GM19328 (cell line): Measurements from ENCODE around the gene NEK4.
"Not testable (repeated sequence)": the region's sequence is repeated elsewhere in the genome, so short reads cannot be mapped to it uniquely, and the experiment has no call there.

ENCODE experiments used
- ATAC-seq: cut with Tn5 transposase; IDR thresholded peaks from one replicate; pipeline ENCODE4 v1.9.1; 2021; ENCODE audit warnings: mild to moderate bottlenecking, moderate library complexity; ENCODE audit not compliant: unreplicated experiment

The NEK4 gene

GRCh38 chr3:52743152-52743551 lies 27.6 kb downstream of the NEK4 start:
- no peak for ATAC-seq

- ATAC-seq: no peak
Measured at GRCh38 chr3:52742418-52743041, 28.2 kb downstream of the NEK4 start.

- no peak for ATAC-seq
Measured at GRCh38 chr3:52739730-52740129, 31.0 kb downstream of the NEK4 start.

GRCh38 chr3:52733256-52733891 lies 37.4 kb downstream of the NEK4 start:
- ATAC-seq: no peak

GRCh38 chr3:52731590-52731989 lies 39.1 kb downstream of the NEK4 start:
- ATAC-seq: no peak

GRCh38 chr3:52730681-52731080 lies 40.1 kb downstream of the NEK4 start:
- no peak for ATAC-seq

GRCh38 chr3:52728753-52729152 lies 42.0 kb downstream of the NEK4 start:
- not testable (repeated sequence) for ATAC-seq

GRCh38 chr3:52724511-52724910 lies 46.2 kb downstream of the NEK4 start:
- no peak for ATAC-seq

GRCh38 chr3:52723935-52724334 lies 46.8 kb downstream of the NEK4 start:
- ATAC-seq: no peak

- ATAC-seq: no peak
Measured at GRCh38 chr3:52722491-52722890, 48.2 kb downstream of the NEK4 start.

GRCh38 chr3:52721730-52722008 lies 49.1 kb downstream of the NEK4 start:
- no peak for ATAC-seq

GRCh38 chr3:52721002-52721729 lies 49.6 kb downstream of the NEK4 start:
- ATAC-seq: no peak

GRCh38 chr3:52719618-52720017 lies 51.1 kb downstream of the NEK4 start:
- ATAC-seq: no peak

GRCh38 chr3:52715714-52716305 lies 54.9 kb downstream of the NEK4 start:
- no peak for ATAC-seq

GRCh38 chr3:52714335-52715302 lies 56.1 kb downstream of the NEK4 start:
- no peak for ATAC-seq

- ATAC-seq: no peak
Measured at GRCh38 chr3:52712291-52713212, 58.2 kb downstream of the NEK4 start.

GRCh38 chr3:52710512-52710911 lies 60.2 kb downstream of the NEK4 start:
- ATAC-seq: no peak

- ATAC-seq: no peak
Measured at GRCh38 chr3:52707585-52707984, 63.2 kb downstream of the NEK4 start.

- peak; percentile 76 for ATAC-seq
Measured at GRCh38 chr3:52705688-52706686, 64.8 kb downstream of the NEK4 start, which contains the start of the genes GLT8D1 and SPCS1. Gene GLT8D1, minus strand, starts transcription at chr3:52705791. Its CDS starts 5,331 bp downstream, at chr3:52700460. Gene SPCS1, plus strand, starts transcription at chr3:52706106. Its CDS starts 141 bp downstream, at chr3:52706247.
